Measurements from ENCODE around the gene ZNF624.

DNA sequence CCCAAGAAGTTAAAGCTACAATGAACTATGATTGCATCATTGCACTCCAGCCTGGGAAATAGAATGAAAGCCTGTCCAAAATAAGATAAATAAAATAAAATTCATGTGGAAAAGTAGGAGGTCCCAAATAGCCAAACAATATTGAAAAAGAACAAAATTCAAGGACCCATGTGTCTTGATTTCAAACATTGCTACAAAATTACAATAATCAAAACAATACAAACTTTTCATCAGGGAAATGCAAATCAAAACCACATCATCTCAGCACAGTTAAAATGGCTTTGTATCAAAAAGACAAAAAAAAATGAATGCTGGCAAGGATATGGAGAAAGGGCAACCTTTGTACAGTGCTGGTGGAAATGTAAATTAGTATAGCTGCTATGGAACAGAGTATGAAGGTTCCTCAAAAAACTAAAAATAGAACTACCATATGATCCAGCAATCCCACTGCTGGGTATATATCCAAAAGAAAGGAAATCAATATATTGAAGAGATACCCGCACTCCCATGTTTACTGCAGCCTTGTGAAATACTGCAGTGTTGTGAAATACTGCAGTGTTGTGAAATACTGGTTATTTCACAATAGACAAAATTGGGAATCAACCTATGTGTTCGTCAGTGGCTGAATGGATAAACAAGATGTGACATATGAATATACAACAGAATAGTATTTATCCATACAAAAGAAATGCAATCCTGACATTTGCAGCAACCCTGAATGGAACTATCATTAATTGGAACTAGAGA, 60.1 kb downstream of the ZNF624 start:
- TF ChIP-seq, protein P1, sequence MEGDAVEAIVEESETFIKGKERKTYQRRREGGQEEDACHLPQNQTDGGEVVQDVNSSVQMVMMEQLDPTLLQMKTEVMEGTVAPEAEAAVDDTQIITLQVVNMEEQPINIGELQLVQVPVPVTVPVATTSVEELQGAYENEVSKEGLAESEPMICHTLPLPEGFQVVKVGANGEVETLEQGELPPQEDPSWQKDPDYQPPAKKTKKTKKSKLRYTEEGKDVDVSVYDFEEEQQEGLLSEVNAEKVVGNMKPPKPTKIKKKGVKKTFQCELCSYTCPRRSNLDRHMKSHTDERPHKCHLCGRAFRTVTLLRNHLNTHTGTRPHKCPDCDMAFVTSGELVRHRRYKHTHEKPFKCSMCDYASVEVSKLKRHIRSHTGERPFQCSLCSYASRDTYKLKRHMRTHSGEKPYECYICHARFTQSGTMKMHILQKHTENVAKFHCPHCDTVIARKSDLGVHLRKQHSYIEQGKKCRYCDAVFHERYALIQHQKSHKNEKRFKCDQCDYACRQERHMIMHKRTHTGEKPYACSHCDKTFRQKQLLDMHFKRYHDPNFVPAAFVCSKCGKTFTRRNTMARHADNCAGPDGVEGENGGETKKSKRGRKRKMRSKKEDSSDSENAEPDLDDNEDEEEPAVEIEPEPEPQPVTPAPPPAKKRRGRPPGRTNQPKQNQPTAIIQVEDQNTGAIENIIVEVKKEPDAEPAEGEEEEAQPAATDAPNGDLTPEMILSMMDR (IDR thresholded peaks at IDR 0.05): no peak
- TF ChIP-seq POLR2A (IDR thresholded peaks at IDR 0.05): no peak

All from vagina (tissue), 2 donors.